ENCODE results near the gene UNC45A.

- no peak for TF ChIP-seq CTCF (IDR thresholded peaks at IDR 0.05; ENCODE audit: low read length)
- TF ChIP-seq EZH2 (IDR thresholded peaks at IDR 0.05; ENCODE audit: borderline replicate concordance, low read length): no peak
Observed at GRCh38 chr15:90891346-90891949, 43.6 kb upstream of the UNC45A start.

Measured in OCI-LY1 (cell line).